GM23338 (cell line): ENCODE measurements around the gene KLHL21. TPM values are rescaled to one million over a fixed set of nuclear protein-coding genes. Genes with fewer than 3 reads are reported as not detected.
A peak's percentile ranks its signal among the peaks of the same experiment; 100 is the strongest.

Experiments
- ATAC-seq: fragments of 200-7000 bp; cut with Tn5 transposase; 3 replicates; pipeline ENCODE4 v1.9.1; 2020
- DNase-seq: peaks from one replicate; pipeline ENCODE4 v3.0.0-alpha.2; 2015; ENCODE audit warnings: low spot score
- H2AFZ ChIP-seq: fragments of 200-600 bp; sonication (generic); 2 replicates; pipeline ENCODE4 v1.8.0; 2016; ENCODE audit warnings: antibody characterized with exemption, mild to moderate bottlenecking, moderate library complexity
- H3F3A ChIP-seq: fragments of 200-600 bp; sonication (generic); replicated peaks from 2 replicates; pipeline ENCODE4 v1.8.0; 2017; ENCODE audit warnings: antibody characterized with exemption, mixed run types, low read depth
- H3K27ac ChIP-seq: fragments of 200-600 bp; sonication (generic); 2 replicates; pipeline ENCODE4 v1.6.1; 2016; ENCODE audit warnings: low read depth
- H3K27me3 ChIP-seq: fragments of 200-600 bp; sonication (generic); 2 replicates; pipeline ENCODE4 v1.8.0; 2016; ENCODE audit warnings: mild to moderate bottlenecking, mixed run types, moderate library complexity; ENCODE audit not compliant: insufficient read depth
- H3K36me3 ChIP-seq: fragments of 200-600 bp; sonication (generic); 2 replicates; pipeline ENCODE4 v1.8.0; 2016; ENCODE audit warnings: mild to moderate bottlenecking; ENCODE audit not compliant: insufficient read depth
- H3K4me1 ChIP-seq: fragments of 200-600 bp; sonication (generic); 2 replicates; pipeline ENCODE4 v1.8.0; 2016; ENCODE audit warnings: mild to moderate bottlenecking, moderate library complexity; ENCODE audit not compliant: insufficient read depth
- H3K4me2 ChIP-seq: fragments of 200-600 bp; sonication (generic); 2 replicates; pipeline ENCODE4 v1.7.1; 2017; ENCODE audit warnings: mixed run types
- H3K4me3 ChIP-seq: fragments of 200-600 bp; sonication (generic); 2 replicates; pipeline ENCODE4 v1.6.1; 2016; ENCODE audit warnings: mixed run types
- H3K79me2 ChIP-seq: fragments of 200-600 bp; sonication (generic); replicated peaks from 2 replicates; pipeline ENCODE4 v1.8.0; 2017; ENCODE audit warnings: mild to moderate bottlenecking; ENCODE audit not compliant: insufficient read depth
- H3K9me2 ChIP-seq: fragments of 200-600 bp; sonication (generic); 2 replicates; pipeline ENCODE4 v1.8.0; 2017; ENCODE audit not compliant: insufficient read depth
- H4K20me1 ChIP-seq: fragments of 200-600 bp; sonication (generic); replicated peaks from 2 replicates; pipeline ENCODE4 v1.8.0; 2017; ENCODE audit warnings: mild to moderate bottlenecking; ENCODE audit not compliant: insufficient read depth
- H3K27ac Mint-ChIP-seq: 2 replicates; pipeline ENCODE4 v1.8.0; 2020; ENCODE audit warnings: inconsistent platforms, mild to moderate bottlenecking, moderate library complexity, mixed read lengths
- H3K27me3 Mint-ChIP-seq: 3 replicates; pipeline ENCODE4 v1.8.0; 2022; ENCODE audit warnings: low read depth, mild to moderate bottlenecking, moderate library complexity, mixed read lengths, inconsistent platforms; ENCODE audit not compliant: insufficient read depth, poor library complexity
- H3K36me3 Mint-ChIP-seq: 3 replicates; pipeline ENCODE4 v1.8.0; 2021; ENCODE audit warnings: low read depth, mild to moderate bottlenecking, inconsistent platforms, moderate library complexity, mixed read lengths
- H3K4me1 Mint-ChIP-seq: 3 replicates; pipeline ENCODE4 v1.8.0; 2020; ENCODE audit warnings: mild to moderate bottlenecking, inconsistent platforms, mixed read lengths
- H3K4me3 Mint-ChIP-seq: 3 replicates; pipeline ENCODE4 v1.8.0; 2021; ENCODE audit warnings: moderate library complexity, mild to moderate bottlenecking, inconsistent platforms, mixed read lengths
- H3K9me3 Mint-ChIP-seq: 3 replicates; pipeline ENCODE4 v1.8.0; 2020; ENCODE audit warnings: moderate library complexity, mild to moderate bottlenecking, inconsistent platforms, mixed read lengths
- CREB1 ChIP-seq: fragments of 250-450 bp; sonication (Bioruptor Pico); IDR thresholded peaks from 2 replicates; pipeline ENCODE4 v1.5.0; 2020; ENCODE audit warnings: low read depth, mild to moderate bottlenecking, moderate library complexity
- CTCF ChIP-seq, 2 experiments: fragments of 200-600 bp in 1 of 2; sonication (generic) in 1 of 2; conservative IDR thresholded peaks; 2 replicates each; pipeline versions ENCODE4 v1.5.1 to v1.6.1; 2016 to 2017; ENCODE audit warnings: antibody characterized with exemption in 2 of 2, low read depth in 2 of 2, mild to moderate bottlenecking in 2 of 2, moderate library complexity in 1 of 2
- EZH2 ChIP-seq: fragments of 200-600 bp; sonication (generic); IDR thresholded peaks from one replicate; pipeline ENCODE4 v1.8.0; 2017; ENCODE audit warnings: antibody characterized with exemption, mild to moderate bottlenecking, low read depth; ENCODE audit not compliant: unreplicated experiment
- EZH2phosphoT487 ChIP-seq: fragments of 200-600 bp; sonication (generic); IDR thresholded peaks from one replicate; pipeline ENCODE4 v1.8.1; 2018; ENCODE audit warnings: antibody characterized with exemption; ENCODE audit not compliant: unreplicated experiment
- JUNB ChIP-seq: IDR thresholded peaks from one replicate; pipeline ENCODE4 v1.6.1; 2016; ENCODE audit warnings: antibody characterized with exemption; ENCODE audit not compliant: unreplicated experiment
- NANOG ChIP-seq: IDR thresholded peaks from 2 replicates; pipeline ENCODE4 v1.6.1; 2016; ENCODE audit warnings: antibody characterized with exemption, borderline replicate concordance
- POLR2AphosphoS5 ChIP-seq: IDR thresholded peaks from 2 replicates; pipeline ENCODE4 v1.6.1; 2016; ENCODE audit warnings: antibody characterized with exemption, low read depth
- REST ChIP-seq: IDR thresholded peaks from one replicate; pipeline ENCODE4 v1.6.1; 2018; ENCODE audit warnings: antibody characterized with exemption; ENCODE audit not compliant: unreplicated experiment
- STAT1 ChIP-seq: IDR thresholded peaks from one replicate; pipeline ENCODE4 v1.6.1; 2016; ENCODE audit warnings: antibody characterized with exemption; ENCODE audit not compliant: unreplicated experiment
- ZNF114 ChIP-seq: fragments of 250-450 bp; sonication (Bioruptor Pico); IDR thresholded peaks from 2 replicates; pipeline ENCODE4 v1.5.0; 2020; ENCODE audit warnings: mild to moderate bottlenecking, moderate library complexity
- ZNF331 ChIP-seq: fragments of 250-450 bp; sonication (Bioruptor Pico); IDR thresholded peaks from 2 replicates; pipeline ENCODE4 v1.5.0; 2020; ENCODE audit warnings: low read depth, mild to moderate bottlenecking, moderate library complexity
- polyA plus RNA-seq: library from polyadenylated mRNA; unstranded; fragments of >200 nt; fragmentation: Nextera tagmentation; extraction: Ambion mirVana; gene quantifications from 2 replicates; pipeline ENCODE4 v1.2.1, GENCODE V29; 2016
- total RNA-seq: library from RNA; depleted of rRNA; stranded (reverse); fragments of >200 nt; shearing (Covaris generic); gene quantifications from 2 replicates; pipeline ENCODE4 v1.2.3, GENCODE V29; 2014
- TF ChIP-seq, protein P1 (sequence below): IDR thresholded peaks from 2 replicates; pipeline ENCODE4 v1.6.1; 2016; ENCODE audit warnings: antibody characterized with exemption
- TF ChIP-seq, protein P2 (sequence below): fragments of 250-450 bp; sonication (Bioruptor Pico); IDR thresholded peaks from 2 replicates; pipeline ENCODE4 v1.5.0; 2020; ENCODE audit warnings: mild to moderate bottlenecking, moderate library complexity

Gene KLHL21
- total and polyA plus RNA-seq, 2 experiments from 2014 or later = 7.3 to 35.9 TPM

DNA sequence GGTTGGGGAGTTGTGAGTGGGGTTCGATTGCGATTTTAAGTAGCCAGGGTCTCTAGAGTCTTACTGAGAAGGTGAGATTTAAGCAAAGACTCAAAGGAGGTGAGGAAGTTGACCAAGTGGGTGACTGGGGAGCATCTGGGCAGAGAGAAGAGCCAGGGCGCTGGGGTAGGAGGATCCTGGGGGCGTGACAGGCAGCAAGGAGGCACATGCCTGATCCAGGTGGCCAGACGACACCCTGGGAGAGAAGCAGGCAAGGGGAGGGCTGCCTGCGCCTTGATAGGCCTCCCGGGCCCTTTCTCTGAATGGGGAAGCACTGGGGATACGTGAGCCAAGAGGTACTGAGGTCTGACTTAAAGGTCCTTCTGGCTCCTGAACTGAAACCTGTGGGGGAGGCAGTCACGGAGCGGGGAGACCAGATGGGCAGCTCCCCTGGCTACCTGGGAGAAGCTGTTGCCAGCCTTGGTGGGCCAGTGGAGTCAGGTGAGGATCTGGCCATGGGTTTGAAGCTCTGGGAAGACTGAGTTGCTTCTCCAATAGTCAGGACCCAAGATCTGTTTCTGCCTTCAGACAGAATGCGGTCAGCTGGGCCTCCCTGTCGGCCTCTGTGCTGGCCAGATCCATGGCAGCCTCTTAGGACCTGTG lies 17.5 kb downstream of the KLHL21 start:
- Mint-ChIP-seq H3K27me3 (peaks cover 19% of the 10 kb centered on the region), H3K27ac (peak overlapping the region; percentile 5), H3K9me3 (no peaks in the 10 kb centered on the region), H3K36me3 (peaks cover 15% of the 10 kb centered on the region), H3K4me1 (peaks cover 11% of the 10 kb centered on the region), H3K4me3 (no peak overlapping the region; the same call in 2 of the 3 replicates)
- Histone ChIP-seq H3K27me3 (no peaks in the 10 kb centered on the region), H3K4me2 (no peak overlapping the region), H3K79me2 (peaks cover 16% of the 10 kb centered on the region), H3F3A (peaks cover 10% of the 10 kb centered on the region; the same call in 1 of the 2 replicates), H3K4me3 (no peak overlapping the region), H4K20me1 (peaks cover 5% of the 10 kb centered on the region; the same call in 1 of the 2 replicates), H2AFZ (no peak overlapping the region), H3K36me3 (no peaks in the 10 kb centered on the region), H3K27ac (no peak overlapping the region), H3K9me2 (no peaks in the 10 kb centered on the region), H3K4me1 (0 out of 2 replicates have a peak, but pooled peaks cover 7% of the 10 kb centered on the region)
- no peak for DNase-seq
- no peak for TF ChIP-seq JUNB
- TF ChIP-seq NANOG = no peak
- TF ChIP-seq ZNF114 = no peak
- TF ChIP-seq POLR2AphosphoS5 = no peak; the same call in 1 of the 2 replicates
- no peak for TF ChIP-seq EZH2
- TF ChIP-seq ZNF331 (CRISPR knock-in tag) = no peak
- TF ChIP-seq, protein P1, sequence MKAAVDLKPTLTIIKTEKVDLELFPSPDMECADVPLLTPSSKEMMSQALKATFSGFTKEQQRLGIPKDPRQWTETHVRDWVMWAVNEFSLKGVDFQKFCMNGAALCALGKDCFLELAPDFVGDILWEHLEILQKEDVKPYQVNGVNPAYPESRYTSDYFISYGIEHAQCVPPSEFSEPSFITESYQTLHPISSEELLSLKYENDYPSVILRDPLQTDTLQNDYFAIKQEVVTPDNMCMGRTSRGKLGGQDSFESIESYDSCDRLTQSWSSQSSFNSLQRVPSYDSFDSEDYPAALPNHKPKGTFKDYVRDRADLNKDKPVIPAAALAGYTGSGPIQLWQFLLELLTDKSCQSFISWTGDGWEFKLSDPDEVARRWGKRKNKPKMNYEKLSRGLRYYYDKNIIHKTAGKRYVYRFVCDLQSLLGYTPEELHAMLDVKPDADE = no peak
- TF ChIP-seq, protein P2, sequence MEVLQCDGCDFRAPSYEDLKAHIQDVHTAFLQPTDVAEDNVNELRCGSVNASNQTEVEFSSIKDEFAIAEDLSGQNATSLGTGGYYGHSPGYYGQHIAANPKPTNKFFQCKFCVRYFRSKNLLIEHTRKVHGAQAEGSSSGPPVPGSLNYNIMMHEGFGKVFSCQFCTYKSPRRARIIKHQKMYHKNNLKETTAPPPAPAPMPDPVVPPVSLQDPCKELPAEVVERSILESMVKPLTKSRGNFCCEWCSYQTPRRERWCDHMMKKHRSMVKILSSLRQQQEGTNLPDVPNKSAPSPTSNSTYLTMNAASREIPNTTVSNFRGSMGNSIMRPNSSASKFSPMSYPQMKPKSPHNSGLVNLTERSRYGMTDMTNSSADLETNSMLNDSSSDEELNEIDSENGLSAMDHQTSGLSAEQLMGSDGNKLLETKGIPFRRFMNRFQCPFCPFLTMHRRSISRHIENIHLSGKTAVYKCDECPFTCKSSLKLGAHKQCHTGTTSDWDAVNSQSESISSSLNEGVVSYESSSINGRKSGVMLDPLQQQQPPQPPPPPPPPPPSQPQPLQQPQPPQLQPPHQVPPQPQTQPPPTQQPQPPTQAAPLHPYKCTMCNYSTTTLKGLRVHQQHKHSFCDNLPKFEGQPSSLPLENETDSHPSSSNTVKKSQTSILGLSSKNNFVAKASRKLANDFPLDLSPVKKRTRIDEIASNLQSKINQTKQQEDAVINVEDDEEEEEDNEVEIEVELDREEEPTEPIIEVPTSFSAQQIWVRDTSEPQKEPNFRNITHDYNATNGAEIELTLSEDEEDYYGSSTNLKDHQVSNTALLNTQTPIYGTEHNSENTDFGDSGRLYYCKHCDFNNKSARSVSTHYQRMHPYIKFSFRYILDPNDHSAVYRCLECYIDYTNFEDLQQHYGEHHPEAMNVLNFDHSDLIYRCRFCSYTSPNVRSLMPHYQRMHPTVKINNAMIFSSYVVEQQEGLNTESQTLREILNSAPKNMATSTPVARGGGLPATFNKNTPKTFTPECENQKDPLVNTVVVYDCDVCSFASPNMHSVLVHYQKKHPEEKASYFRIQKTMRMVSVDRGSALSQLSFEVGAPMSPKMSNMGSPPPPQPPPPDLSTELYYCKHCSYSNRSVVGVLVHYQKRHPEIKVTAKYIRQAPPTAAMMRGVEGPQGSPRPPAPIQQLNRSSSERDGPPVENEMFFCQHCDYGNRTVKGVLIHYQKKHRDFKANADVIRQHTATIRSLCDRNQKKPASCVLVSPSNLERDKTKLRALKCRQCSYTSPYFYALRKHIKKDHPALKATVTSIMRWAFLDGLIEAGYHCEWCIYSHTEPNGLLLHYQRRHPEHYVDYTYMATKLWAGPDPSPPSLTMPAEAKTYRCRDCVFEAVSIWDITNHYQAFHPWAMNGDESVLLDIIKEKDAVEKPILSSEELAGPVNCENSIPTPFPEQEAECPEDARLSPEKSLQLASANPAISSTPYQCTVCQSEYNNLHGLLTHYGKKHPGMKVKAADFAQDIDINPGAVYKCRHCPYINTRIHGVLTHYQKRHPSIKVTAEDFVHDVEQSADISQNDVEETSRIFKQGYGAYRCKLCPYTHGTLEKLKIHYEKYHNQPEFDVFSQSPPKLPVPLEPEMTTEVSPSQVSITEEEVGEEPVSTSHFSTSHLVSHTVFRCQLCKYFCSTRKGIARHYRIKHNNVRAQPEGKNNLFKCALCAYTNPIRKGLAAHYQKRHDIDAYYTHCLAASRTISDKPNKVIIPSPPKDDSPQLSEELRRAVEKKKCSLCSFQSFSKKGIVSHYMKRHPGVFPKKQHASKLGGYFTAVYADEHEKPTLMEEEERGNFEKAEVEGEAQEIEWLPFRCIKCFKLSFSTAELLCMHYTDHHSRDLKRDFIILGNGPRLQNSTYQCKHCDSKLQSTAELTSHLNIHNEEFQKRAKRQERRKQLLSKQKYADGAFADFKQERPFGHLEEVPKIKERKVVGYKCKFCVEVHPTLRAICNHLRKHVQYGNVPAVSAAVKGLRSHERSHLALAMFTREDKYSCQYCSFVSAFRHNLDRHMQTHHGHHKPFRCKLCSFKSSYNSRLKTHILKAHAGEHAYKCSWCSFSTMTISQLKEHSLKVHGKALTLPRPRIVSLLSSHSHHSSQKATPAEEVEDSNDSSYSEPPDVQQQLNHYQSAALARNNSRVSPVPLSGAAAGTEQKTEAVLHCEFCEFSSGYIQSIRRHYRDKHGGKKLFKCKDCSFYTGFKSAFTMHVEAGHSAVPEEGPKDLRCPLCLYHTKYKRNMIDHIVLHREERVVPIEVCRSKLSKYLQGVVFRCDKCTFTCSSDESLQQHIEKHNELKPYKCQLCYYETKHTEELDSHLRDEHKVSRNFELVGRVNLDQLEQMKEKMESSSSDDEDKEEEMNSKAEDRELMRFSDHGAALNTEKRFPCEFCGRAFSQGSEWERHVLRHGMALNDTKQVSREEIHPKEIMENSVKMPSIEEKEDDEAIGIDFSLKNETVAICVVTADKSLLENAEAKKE (CRISPR knock-in tag) = no peak
- TF ChIP-seq EZH2phosphoT487 = no peak
- TF ChIP-seq CTCF (conservative IDR thresholded peaks at IDR 0.05; ENCODE audit: low read depth in 2 of 2) = no peak
- TF ChIP-seq CREB1 (CRISPR knock-in tag) = no peak
- no peak for TF ChIP-seq STAT1
- TF ChIP-seq REST = no peak
- peak; percentile 9; the same call in 2 of the 3 replicates for ATAC-seq
